ENCODE measurements around the gene ITCH.
"Not testable (repeated sequence)": the region's sequence is repeated elsewhere in the genome, so short reads cannot be mapped to it uniquely, and the experiment has no call there.

- TF ChIP-seq RAD21 (conservative IDR thresholded peaks at IDR 0.05); REST (IDR thresholded peaks at IDR 0.05; ENCODE audit: borderline replicate concordance); CTCF (IDR thresholded peaks at IDR 0.05; ENCODE audit: poor library complexity, severe bottlenecking); EZH2 (IDR thresholded peaks at IDR 0.05; ENCODE audit: borderline replicate concordance, insufficient read depth, low read length, poor library complexity, severe bottlenecking); TAF1 (IDR thresholded peaks at IDR 0.05; ENCODE audit: low read depth): not testable (repeated sequence)
Measured at GRCh38 chr20:34340726-34341125, 22.3 kb upstream of the ITCH start.

Measured in neural cell (in vitro differentiated cells).